Measurements from ENCODE around the gene GUCA1A.
A peak's percentile ranks its signal among the peaks of the same experiment; 100 is the strongest.
"Not testable (repeated sequence)": the region's sequence is repeated elsewhere in the genome, so short reads cannot be mapped to it uniquely, and the experiment has no call there.

The GUCA1A gene

GRCh38 chr6:42162384-42162783 is 10.8 kb upstream of the GUCA1A start:
- TF ChIP-seq, protein P1, sequence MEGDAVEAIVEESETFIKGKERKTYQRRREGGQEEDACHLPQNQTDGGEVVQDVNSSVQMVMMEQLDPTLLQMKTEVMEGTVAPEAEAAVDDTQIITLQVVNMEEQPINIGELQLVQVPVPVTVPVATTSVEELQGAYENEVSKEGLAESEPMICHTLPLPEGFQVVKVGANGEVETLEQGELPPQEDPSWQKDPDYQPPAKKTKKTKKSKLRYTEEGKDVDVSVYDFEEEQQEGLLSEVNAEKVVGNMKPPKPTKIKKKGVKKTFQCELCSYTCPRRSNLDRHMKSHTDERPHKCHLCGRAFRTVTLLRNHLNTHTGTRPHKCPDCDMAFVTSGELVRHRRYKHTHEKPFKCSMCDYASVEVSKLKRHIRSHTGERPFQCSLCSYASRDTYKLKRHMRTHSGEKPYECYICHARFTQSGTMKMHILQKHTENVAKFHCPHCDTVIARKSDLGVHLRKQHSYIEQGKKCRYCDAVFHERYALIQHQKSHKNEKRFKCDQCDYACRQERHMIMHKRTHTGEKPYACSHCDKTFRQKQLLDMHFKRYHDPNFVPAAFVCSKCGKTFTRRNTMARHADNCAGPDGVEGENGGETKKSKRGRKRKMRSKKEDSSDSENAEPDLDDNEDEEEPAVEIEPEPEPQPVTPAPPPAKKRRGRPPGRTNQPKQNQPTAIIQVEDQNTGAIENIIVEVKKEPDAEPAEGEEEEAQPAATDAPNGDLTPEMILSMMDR (IDR thresholded peaks at IDR 0.05; ENCODE audit: control insufficient read depth, insufficient read depth, low read depth, low read length, missing control alignments): no peak
- no peak overlapping the region for H3K4me3 ChIP-seq (ENCODE audit: control insufficient read depth, low read depth, low read length)
- no peak for DNase-seq (ENCODE audit: low read depth)

DNA sequence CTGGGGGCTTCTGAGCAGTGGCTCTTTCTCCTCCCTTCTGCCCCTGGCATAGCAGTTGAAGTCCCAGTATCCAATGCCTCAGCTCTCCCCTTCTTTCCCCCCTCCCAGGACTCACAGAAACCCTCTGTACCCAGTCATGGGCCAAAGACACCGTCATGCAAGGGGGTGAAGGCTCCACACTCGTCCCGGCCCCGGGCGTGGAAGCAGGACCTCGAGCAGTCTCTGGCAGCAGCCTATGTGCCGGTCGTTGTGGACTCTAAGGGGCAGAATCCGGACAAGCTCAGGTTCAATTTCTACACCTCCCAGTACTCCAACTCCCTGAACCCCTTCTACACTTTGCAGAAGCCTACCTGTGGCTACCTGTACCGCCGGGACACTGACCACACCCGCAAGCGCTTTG is 10.4 kb upstream of the GUCA1A start:
- DNase-seq (ENCODE audit: low read depth): no peak
- TF ChIP-seq, protein P1 (IDR thresholded peaks at IDR 0.05; ENCODE audit: control insufficient read depth, insufficient read depth, low read depth, low read length, missing control alignments): no peak
- H3K4me3 ChIP-seq (ENCODE audit: control insufficient read depth, low read depth, low read length): no peak overlapping the region

DNA sequence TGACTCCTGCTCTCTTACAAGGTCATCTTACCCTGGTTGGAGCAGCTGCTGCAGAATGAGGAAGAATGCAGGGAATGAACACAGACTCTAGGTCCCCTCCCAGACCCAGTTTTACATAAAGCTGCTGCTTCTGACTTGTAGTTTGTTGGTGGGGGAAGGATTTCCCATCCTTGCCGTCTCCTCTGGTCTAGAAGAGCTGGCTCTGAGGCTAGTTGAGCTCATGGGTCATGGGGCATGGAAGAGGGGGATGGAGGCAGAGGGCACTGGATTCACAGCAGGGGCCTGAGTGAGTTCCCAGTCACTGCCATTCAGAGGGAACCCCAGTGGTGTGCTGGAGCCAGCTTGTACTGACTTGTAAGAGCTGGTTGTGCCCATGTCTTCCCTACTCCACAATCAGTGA is 9.2 kb upstream of the GUCA1A start:
- no peak overlapping the region for H3K4me3 ChIP-seq (ENCODE audit: control insufficient read depth, low read depth, low read length)
- DNase-seq (ENCODE audit: low read depth): no peak
- TF ChIP-seq, protein P1 (IDR thresholded peaks at IDR 0.05; ENCODE audit: control insufficient read depth, insufficient read depth, low read depth, low read length, missing control alignments): no peak

- TF ChIP-seq, protein P1 (IDR thresholded peaks at IDR 0.05; ENCODE audit: control insufficient read depth, insufficient read depth, low read depth, low read length, missing control alignments): no peak
- no peak overlapping the region for H3K4me3 ChIP-seq (ENCODE audit: control insufficient read depth, low read depth, low read length)
- peak; percentile 61 for DNase-seq (ENCODE audit: low read depth)
These were observed 8.1 kb upstream of the GUCA1A start for GRCh38 chr6:42165016-42165415.

DNA sequence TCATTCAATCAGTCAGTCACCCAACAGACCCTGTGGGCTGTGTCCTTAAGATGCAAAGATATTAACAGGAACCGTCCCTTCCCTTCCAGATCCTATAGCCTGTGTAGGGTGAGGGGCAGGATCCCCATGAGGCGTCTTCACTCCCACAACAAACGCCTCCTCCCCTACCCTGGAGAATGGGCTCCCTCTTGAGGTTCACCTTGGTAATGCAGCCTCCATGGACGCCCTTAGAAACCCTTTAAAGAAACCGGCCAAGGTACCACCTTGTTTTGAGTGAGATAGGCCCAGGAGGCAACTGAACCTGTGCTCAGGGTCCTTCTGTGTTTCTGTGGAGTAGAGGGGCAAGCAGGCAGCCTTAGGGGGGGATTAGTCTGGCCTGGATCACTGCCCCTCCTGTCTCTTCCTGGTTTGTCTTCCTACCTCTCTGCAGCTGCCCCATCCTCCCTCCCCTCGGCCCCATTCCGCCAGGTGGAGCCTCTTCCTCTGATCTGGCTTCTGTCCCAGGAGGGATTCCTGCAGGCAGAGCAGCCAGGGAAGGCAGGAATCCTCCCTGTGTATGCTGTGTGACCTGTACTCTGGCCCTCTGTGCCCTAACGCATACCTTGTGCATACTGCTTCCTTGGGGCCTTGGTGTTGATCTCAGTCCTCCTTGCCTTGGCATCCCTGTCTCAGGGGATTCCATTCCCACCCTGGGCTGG is 6.6 kb upstream of the GUCA1A start:
- DNase-seq (ENCODE audit: low read depth): no peak
- H3K4me3 ChIP-seq (ENCODE audit: control insufficient read depth, low read depth, low read length): no peak overlapping the region
- TF ChIP-seq, protein P1 (IDR thresholded peaks at IDR 0.05; ENCODE audit: control insufficient read depth, insufficient read depth, low read depth, low read length, missing control alignments): peak; percentile 96

GRCh38 chr6:42168650-42169049 is 4.5 kb upstream of the GUCA1A start:
- TF ChIP-seq, protein P1 (IDR thresholded peaks at IDR 0.05; ENCODE audit: control insufficient read depth, insufficient read depth, low read depth, low read length, missing control alignments): peak; percentile 33

DNA sequence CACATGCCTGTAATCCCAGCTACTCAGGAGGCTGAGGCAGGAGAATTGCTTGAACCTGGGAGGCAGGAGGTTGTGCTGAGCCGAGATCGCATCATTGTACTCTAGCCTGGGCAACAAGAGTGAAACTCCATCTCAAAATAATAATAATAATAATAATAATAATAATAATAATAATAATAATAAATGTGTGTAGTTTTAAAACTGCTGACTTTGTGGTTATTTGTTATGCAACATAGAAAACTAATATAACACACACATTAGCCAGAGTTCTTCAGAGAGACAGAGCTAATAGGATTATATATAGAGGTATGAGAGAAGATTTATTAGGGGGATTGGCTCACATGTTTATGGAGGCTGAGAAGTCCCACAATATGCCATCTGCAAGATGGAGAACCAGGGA is 3.4 kb upstream of the GUCA1A start:
- H3K4me3 ChIP-seq (ENCODE audit: control insufficient read depth, low read depth, low read length); DNase-seq (ENCODE audit: low read depth): not testable (repeated sequence)

More at GRCh38 chr6:42168650-42169049, 4.5 kb upstream of the GUCA1A start:
- no peak for DNase-seq (ENCODE audit: low read depth)
- no peak overlapping the region for H3K4me3 ChIP-seq (ENCODE audit: control insufficient read depth, low read depth, low read length)

Measured in AG09309 (cell line).